HG03064 (cell line): ENCODE measurements around the gene CKS1B.

Experiments used
- ATAC-seq: cut with Tn5 transposase; IDR thresholded peaks from one replicate; pipeline ENCODE4 v1.9.1; 2021; ENCODE audit warnings: low read depth; ENCODE audit not compliant: unreplicated experiment

CKS1B gene

GRCh38 chr1:154945160-154945961, 29.1 kb upstream of the CKS1B start:
- no peak for ATAC-seq

- no peak for ATAC-seq
Measured at GRCh38 chr1:154945962-154946850, 28.3 kb upstream of the CKS1B start.

- no peak for ATAC-seq
Measured at GRCh38 chr1:154948079-154948478, 26.4 kb upstream of the CKS1B start.

- ATAC-seq = no peak
Measured at GRCh38 chr1:154951901-154952657, 22.4 kb upstream of the CKS1B start.

- ATAC-seq = no peak
Measured at GRCh38 chr1:154952664-154953063, 21.8 kb upstream of the CKS1B start.

GRCh38 chr1:154953611-154954038, 20.9 kb upstream of the CKS1B start:
- ATAC-seq = no peak

GRCh38 chr1:154954541-154954940, 19.9 kb upstream of the CKS1B start:
- ATAC-seq = no peak

GRCh38 chr1:154955039-154955717, 19.3 kb upstream of the CKS1B start:
- ATAC-seq = peak; percentile 61

- peak; percentile 52 for ATAC-seq
Measured at GRCh38 chr1:154955718-154956543, 18.6 kb upstream of the CKS1B start, which contains the start of gene PBXIP1. TSS of gene PBXIP1 (minus strand) at chr1:154956099. CDS start at chr1:154953721, 2,378 bp downstream.

- ATAC-seq = no peak
Measured at GRCh38 chr1:154956544-154956941, 17.9 kb upstream of the CKS1B start.

GRCh38 chr1:154957091-154957657, 17.3 kb upstream of the CKS1B start:
- no peak for ATAC-seq

GRCh38 chr1:154958036-154958435, 16.4 kb upstream of the CKS1B start:
- ATAC-seq = no peak

- no peak for ATAC-seq
Measured at GRCh38 chr1:154958681-154959425, 15.6 kb upstream of the CKS1B start.

- no peak for ATAC-seq
Measured at GRCh38 chr1:154959426-154959780, 15.1 kb upstream of the CKS1B start.

- ATAC-seq = no peak
Measured at GRCh38 chr1:154960446-154961136, 13.9 kb upstream of the CKS1B start.

GRCh38 chr1:154961207-154962155, 13.0 kb upstream of the CKS1B start, which contains the start of gene PYGO2:
TSS of gene PYGO2 (minus strand) at chr1:154961782. CDS start at chr1:154961576, 206 bp downstream.
- ATAC-seq = peak; percentile 67
